Stimulated activated naive CD8-positive, alpha-beta T cell treated with anti-CD3 and anti-CD28 coated beads, Interleukin-15, Interleukin-2, amounts not matched to agents 100 U/mL and 50 U/mL, for 24 hours (primary cell): Measurements from ENCODE around the gene LARGE1.

ENCODE experiments used
- ATAC-seq: fragments of 150-1000 bp; cut with Tn5 transposase; one replicate; pipeline ENCODE4 v1.10.0; 2021
- DNase-seq: peaks from one replicate; pipeline ENCODE4 v3.0.0; 2021

Gene LARGE1

GRCh38 chr22:33357981-33358399 is 562.3 kb downstream of the LARGE1 start:
- no peak for ATAC-seq

GRCh38 chr22:33354928-33355327 is 565.3 kb downstream of the LARGE1 start:
- no peak for DNase-seq
- ATAC-seq = no peak

More at GRCh38 chr22:33357981-33358399, 562.3 kb downstream of the LARGE1 start:
- no peak for DNase-seq

GRCh38 chr22:33353502-33353901 is 566.8 kb downstream of the LARGE1 start:
- no peak for DNase-seq
- no peak for ATAC-seq

- ATAC-seq (no peak), DNase-seq (no peak)
Observed at GRCh38 chr22:33352768-33353167, 567.5 kb downstream of the LARGE1 start.

- ATAC-seq (no peak), DNase-seq (no peak)
Observed at GRCh38 chr22:33350961-33351360, 569.3 kb downstream of the LARGE1 start.

- DNase-seq = no peak
Observed at GRCh38 chr22:33350491-33350890, 569.8 kb downstream of the LARGE1 start.

GRCh38 chr22:33347002-33347401 is 573.3 kb downstream of the LARGE1 start:
- ATAC-seq = no peak
- no peak for DNase-seq

More at GRCh38 chr22:33350491-33350890, 569.8 kb downstream of the LARGE1 start:
- no peak for ATAC-seq

GRCh38 chr22:33341611-33342010 is 578.7 kb downstream of the LARGE1 start:
- DNase-seq = no peak
- ATAC-seq = no peak

GRCh38 chr22:33337524-33337923 is 582.8 kb downstream of the LARGE1 start:
- DNase-seq (no peak), ATAC-seq (no peak)

- DNase-seq (no peak), ATAC-seq (no peak)
Observed at GRCh38 chr22:33335611-33336279, 584.5 kb downstream of the LARGE1 start.

- ATAC-seq = no peak
- no peak for DNase-seq
Observed at GRCh38 chr22:33332538-33332937, 587.7 kb downstream of the LARGE1 start.

- ATAC-seq (no peak), DNase-seq (no peak)
Observed at GRCh38 chr22:33331017-33331416, 589.3 kb downstream of the LARGE1 start.

GRCh38 chr22:33330534-33330933 is 589.7 kb downstream of the LARGE1 start:
- ATAC-seq = no peak
- no peak for DNase-seq

GRCh38 chr22:33329398-33329797 is 590.9 kb downstream of the LARGE1 start:
- DNase-seq (no peak), ATAC-seq (no peak)

- DNase-seq = no peak
Observed at GRCh38 chr22:33328789-33329296, 591.4 kb downstream of the LARGE1 start.

GRCh38 chr22:33327348-33327860 is 592.9 kb downstream of the LARGE1 start:
- DNase-seq = no peak
- no peak for ATAC-seq

More at GRCh38 chr22:33328789-33329296, 591.4 kb downstream of the LARGE1 start:
- no peak for ATAC-seq

- ATAC-seq (no peak), DNase-seq (no peak)
Observed at GRCh38 chr22:33326540-33327295, 593.6 kb downstream of the LARGE1 start.

GRCh38 chr22:33325232-33326004 is 594.9 kb downstream of the LARGE1 start:
- DNase-seq (no peak), ATAC-seq (no peak)

GRCh38 chr22:33324228-33324627 is 596.0 kb downstream of the LARGE1 start:
- ATAC-seq (no peak), DNase-seq (no peak)

GRCh38 chr22:33321466-33321865 is 598.8 kb downstream of the LARGE1 start:
- ATAC-seq = no peak
- DNase-seq = no peak

- ATAC-seq = no peak
Observed at GRCh38 chr22:33315954-33316353, 604.3 kb downstream of the LARGE1 start.

GRCh38 chr22:33315117-33315516 is 605.2 kb downstream of the LARGE1 start:
- no peak for DNase-seq
- ATAC-seq = no peak

More at GRCh38 chr22:33315954-33316353, 604.3 kb downstream of the LARGE1 start:
- no peak for DNase-seq
